ENCODE results near the gene FXYD4. TPM values are rescaled to one million over a fixed set of nuclear protein-coding genes. Genes with fewer than 3 reads are reported as not detected.

Gene FXYD4
- total and polyA plus RNA-seq, 2 experiments from 2014 or later: not detected

DNA sequence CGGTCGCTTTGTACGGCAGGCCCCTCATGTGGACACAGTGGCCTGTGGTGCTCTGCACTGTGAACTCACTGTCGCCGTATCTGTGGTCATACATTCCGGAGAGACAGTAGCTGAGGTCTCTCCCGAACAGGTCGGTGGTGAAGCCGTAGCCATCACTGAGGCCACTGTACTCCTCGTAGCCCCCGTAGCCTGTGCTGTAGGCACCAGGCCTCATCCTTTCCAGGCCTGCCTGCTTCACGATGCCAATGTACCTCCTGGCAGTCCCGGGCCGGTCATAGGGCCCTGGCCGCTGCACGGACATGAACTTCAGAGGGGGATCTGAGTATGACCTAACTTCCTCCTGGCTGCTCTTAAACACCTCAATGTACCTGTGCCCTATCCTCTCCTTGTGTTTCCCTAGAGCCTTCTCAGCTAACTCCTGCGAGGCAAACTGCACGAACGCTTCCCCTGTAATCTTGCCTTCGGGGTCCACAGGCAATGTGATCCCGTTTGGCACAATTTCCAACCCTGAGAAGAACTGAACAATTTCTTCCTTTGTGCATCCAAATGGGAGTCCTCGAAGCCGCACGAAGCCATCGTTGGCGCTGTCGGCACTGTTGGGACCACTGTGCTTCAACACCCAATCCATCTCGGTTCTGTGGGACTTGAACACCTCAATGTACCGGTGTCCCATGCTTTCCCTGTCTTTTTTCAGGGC, 15.7 kb downstream of the FXYD4 start:
- H3K27ac ChIP-seq (ENCODE audit: low read depth): no peak overlapping the region
- no peak overlapping the region for H3K4me3 Mint-ChIP-seq

More for the DNA sequence above, 15.7 kb downstream of the FXYD4 start:
- DNase-seq (ENCODE audit: low spot score) (no peak), ATAC-seq (no peak)
- Histone ChIP-seq H3K4me1 (ENCODE audit: insufficient read depth) (no peaks in the 10 kb centered on the region), H3K4me2 (no peak overlapping the region), H3K79me2 (replicated peaks; ENCODE audit: insufficient read depth) (peaks cover 48% of the 10 kb centered on the region), H3K27me3 (ENCODE audit: insufficient read depth) (no peaks in the 10 kb centered on the region), H3F3A (replicated peaks; ENCODE audit: low read depth) (peaks cover 64% of the 10 kb centered on the region), H3K36me3 (ENCODE audit: insufficient read depth) (peaks cover 67% of the 10 kb centered on the region), H4K20me1 (replicated peaks; ENCODE audit: insufficient read depth) (peaks cover 60% of the 10 kb centered on the region), H3K4me3 (no peak overlapping the region), H3K9me2 (ENCODE audit: insufficient read depth) (no peaks in the 10 kb centered on the region), H2AFZ (no peak overlapping the region)
- TF ChIP-seq, protein P1, sequence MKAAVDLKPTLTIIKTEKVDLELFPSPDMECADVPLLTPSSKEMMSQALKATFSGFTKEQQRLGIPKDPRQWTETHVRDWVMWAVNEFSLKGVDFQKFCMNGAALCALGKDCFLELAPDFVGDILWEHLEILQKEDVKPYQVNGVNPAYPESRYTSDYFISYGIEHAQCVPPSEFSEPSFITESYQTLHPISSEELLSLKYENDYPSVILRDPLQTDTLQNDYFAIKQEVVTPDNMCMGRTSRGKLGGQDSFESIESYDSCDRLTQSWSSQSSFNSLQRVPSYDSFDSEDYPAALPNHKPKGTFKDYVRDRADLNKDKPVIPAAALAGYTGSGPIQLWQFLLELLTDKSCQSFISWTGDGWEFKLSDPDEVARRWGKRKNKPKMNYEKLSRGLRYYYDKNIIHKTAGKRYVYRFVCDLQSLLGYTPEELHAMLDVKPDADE (IDR thresholded peaks at IDR 0.05): no peak
- TF ChIP-seq, protein P2, sequence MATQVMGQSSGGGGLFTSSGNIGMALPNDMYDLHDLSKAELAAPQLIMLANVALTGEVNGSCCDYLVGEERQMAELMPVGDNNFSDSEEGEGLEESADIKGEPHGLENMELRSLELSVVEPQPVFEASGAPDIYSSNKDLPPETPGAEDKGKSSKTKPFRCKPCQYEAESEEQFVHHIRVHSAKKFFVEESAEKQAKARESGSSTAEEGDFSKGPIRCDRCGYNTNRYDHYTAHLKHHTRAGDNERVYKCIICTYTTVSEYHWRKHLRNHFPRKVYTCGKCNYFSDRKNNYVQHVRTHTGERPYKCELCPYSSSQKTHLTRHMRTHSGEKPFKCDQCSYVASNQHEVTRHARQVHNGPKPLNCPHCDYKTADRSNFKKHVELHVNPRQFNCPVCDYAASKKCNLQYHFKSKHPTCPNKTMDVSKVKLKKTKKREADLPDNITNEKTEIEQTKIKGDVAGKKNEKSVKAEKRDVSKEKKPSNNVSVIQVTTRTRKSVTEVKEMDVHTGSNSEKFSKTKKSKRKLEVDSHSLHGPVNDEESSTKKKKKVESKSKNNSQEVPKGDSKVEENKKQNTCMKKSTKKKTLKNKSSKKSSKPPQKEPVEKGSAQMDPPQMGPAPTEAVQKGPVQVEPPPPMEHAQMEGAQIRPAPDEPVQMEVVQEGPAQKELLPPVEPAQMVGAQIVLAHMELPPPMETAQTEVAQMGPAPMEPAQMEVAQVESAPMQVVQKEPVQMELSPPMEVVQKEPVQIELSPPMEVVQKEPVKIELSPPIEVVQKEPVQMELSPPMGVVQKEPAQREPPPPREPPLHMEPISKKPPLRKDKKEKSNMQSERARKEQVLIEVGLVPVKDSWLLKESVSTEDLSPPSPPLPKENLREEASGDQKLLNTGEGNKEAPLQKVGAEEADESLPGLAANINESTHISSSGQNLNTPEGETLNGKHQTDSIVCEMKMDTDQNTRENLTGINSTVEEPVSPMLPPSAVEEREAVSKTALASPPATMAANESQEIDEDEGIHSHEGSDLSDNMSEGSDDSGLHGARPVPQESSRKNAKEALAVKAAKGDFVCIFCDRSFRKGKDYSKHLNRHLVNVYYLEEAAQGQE (IDR thresholded peaks at IDR 0.05; ENCODE audit: unreplicated experiment): no peak
- TF ChIP-seq CREB1 (CRISPR knock-in tag; IDR thresholded peaks at IDR 0.05; ENCODE audit: low read depth) (no peak), EZH2phosphoT487 (IDR thresholded peaks at IDR 0.05; ENCODE audit: unreplicated experiment) (no peak), STAT1 (IDR thresholded peaks at IDR 0.05; ENCODE audit: unreplicated experiment) (no peak), POLR2AphosphoS5 (IDR thresholded peaks at IDR 0.05; ENCODE audit: low read depth) (no peak), NANOG (IDR thresholded peaks at IDR 0.05; ENCODE audit: borderline replicate concordance) (no peak), CTCF (conservative IDR thresholded peaks at IDR 0.05; ENCODE audit: low read depth in 2 of 2) (no peak), ZNF114 (CRISPR knock-in tag; IDR thresholded peaks at IDR 0.05) (no peak), ZNF331 (CRISPR knock-in tag; IDR thresholded peaks at IDR 0.05; ENCODE audit: low read depth) (no peak), JUNB (IDR thresholded peaks at IDR 0.05; ENCODE audit: unreplicated experiment) (no peak), EZH2 (IDR thresholded peaks at IDR 0.05; ENCODE audit: low read depth, unreplicated experiment) (no peak), ZNF462 (CRISPR knock-in tag; IDR thresholded peaks at IDR 0.05) (no peak)
- peaks cover 11% of the 10 kb centered on the region for H3K27me3 Mint-ChIP-seq (ENCODE audit: insufficient read depth, low read depth, poor library complexity)
- H3K9me3 Mint-ChIP-seq: no peaks in the 10 kb centered on the region; the same call in 2 of the 3 replicates
- peaks cover 10% of the 10 kb centered on the region; the same call in 2 of the 3 replicates for H3K4me1 Mint-ChIP-seq
- peaks cover 68% of the 10 kb centered on the region for H3K36me3 Mint-ChIP-seq (ENCODE audit: low read depth)
- peak overlapping the region; percentile 53; the same call in 1 of the 2 replicates for H3K27ac Mint-ChIP-seq
